HepG2 (cell line): ENCODE data around the gene FASTKD3. TPM values are rescaled to one million over a fixed set of nuclear protein-coding genes. Genes with fewer than 3 reads are reported as not detected.

Source experiments
- ATAC-seq: fragments of 200-7000 bp; cut with Tn5 transposase; 3 replicates; pipeline ENCODE4 v1.9.1; 2020; ENCODE audit warnings: mild to moderate bottlenecking, moderate library complexity
- BruUV-seq: library from RNA; stranded (reverse); fragments of 400-500 nt; replicated peaks from 2 replicates; lab custom pipeline; 2021; lab: Mats Ljungman, UMichigan
- CTCF ChIA-PET: fragments of 300-600 bp; formaldehyde crosslinking; extraction: SDS; loops from one replicate; lab custom pipeline; 2021; ENCODE audit warnings: low total read pairs, inconsistent platforms, low intra/inter-chr PET ratio; lab: Yijun Ruan, JAX
- POLR2A ChIA-PET: fragments of 350-600 bp; sonication (Branson Sonifier 250); formaldehyde crosslinking; loops from one replicate; lab custom pipeline; 2020; ENCODE audit warnings: antibody characterized with exemption, inconsistent platforms; lab: Yijun Ruan, JAX
- DNase-seq: peaks from one replicate; pipeline ENCODE4 v3.0.0-alpha.2; 2015; ENCODE audit warnings: low spot score
- FAIRE-seq: peaks from 3 replicates; lab custom pipeline; 2011; peaks lifted over from hg19 to GRCh38; lab: Jason Lieb, UNC
- H2AFZ ChIP-seq: one replicate; pipeline ENCODE4 v1.6.1; 2011; ENCODE audit warnings: low read length, inconsistent platforms
- H3K27ac ChIP-seq: fragments of 300-600 bp; 3 replicates; pipeline ENCODE4 v1.8.0; 2011; ENCODE audit warnings: mixed run types, mild to moderate bottlenecking, mixed read lengths, low read length, inconsistent platforms; ENCODE audit not compliant: insufficient read depth; ENCODE audit errors: extremely low read length
- H3K27me3 ChIP-seq, 2 experiments: fragments of 200-600 bp in 1 of 2; 2 replicates in 1 of 2; 3 replicates in 1 of 2; pipeline versions ENCODE4 v1.6.0 to v1.8.0; 2011; ENCODE audit warnings: low read length in 2 of 2, mild to moderate bottlenecking in 2 of 2, moderate library complexity in 2 of 2, inconsistent platforms in 1 of 2; ENCODE audit not compliant: insufficient read depth in 2 of 2, control insufficient read depth in 1 of 2
- H3K36me3 ChIP-seq, 2 experiments: fragments of 200-600 bp in 1 of 2; replicated peaks in 1 of 2; 2 replicates in 1 of 2; 3 replicates in 1 of 2; pipeline versions ENCODE4 v1.5.1 to v1.8.0; 2011; ENCODE audit warnings: low read length in 2 of 2, inconsistent platforms in 1 of 2; ENCODE audit not compliant: insufficient read depth in 2 of 2, control insufficient read depth in 1 of 2
- H3K4me1 ChIP-seq: 2 replicates; pipeline ENCODE4 v1.5.1; 2012; ENCODE audit warnings: low read length, inconsistent platforms; ENCODE audit not compliant: insufficient read depth
- H3K4me2 ChIP-seq: 2 replicates; pipeline ENCODE4 v1.6.0; 2011; ENCODE audit warnings: low read depth, low read length, inconsistent platforms
- H3K4me3 ChIP-seq, 3 experiments: fragments of 200-600 bp in 1 of 3; sonication (generic), shearing (Covaris generic) in 1 of 3; replicated peaks in 1 of 3; 2 replicates each; pipeline ENCODE4 v1.5.1; 2011 to 2016; ENCODE audit warnings: low read length in 3 of 3, inconsistent platforms in 2 of 3, low read depth in 2 of 3, mild to moderate bottlenecking in 2 of 3, control low read depth in 1 of 3, mixed read lengths in 1 of 3; ENCODE audit not compliant: insufficient read depth in 1 of 3
- H3K79me2 ChIP-seq: one replicate; pipeline ENCODE4 v1.6.1; 2011; ENCODE audit warnings: low read length, inconsistent platforms; ENCODE audit not compliant: insufficient read depth
- H3K9ac ChIP-seq: 2 replicates; pipeline ENCODE4 v1.6.0; 2011; ENCODE audit warnings: mild to moderate bottlenecking, low read depth, low read length, inconsistent platforms; ENCODE audit not compliant: insufficient read depth
- H3K9me3 ChIP-seq: 2 replicates; pipeline ENCODE4 v1.5.1; 2012; ENCODE audit warnings: mild to moderate bottlenecking, low read length
- H4K20me1 ChIP-seq: 2 replicates; pipeline ENCODE4 v1.6.0; 2011; ENCODE audit warnings: inconsistent platforms, mild to moderate bottlenecking, low read length, moderate library complexity; ENCODE audit not compliant: insufficient read depth
- KDM4B ChIP-seq: sonication (generic); formaldehyde crosslinking; IDR thresholded peaks from 2 replicates; pipeline ENCODE4 v1.4.0; 2020; ENCODE audit warnings: missing genetic modification reagents
- MIER2 ChIP-seq: IDR thresholded peaks from 2 replicates; pipeline ENCODE4 v1.6.1; 2016; ENCODE audit warnings: missing biosample characterization, missing genetic modification reagents
- NCOR1 ChIP-seq: fragments of 200-600 bp; sonication (generic); IDR thresholded peaks from 2 replicates; pipeline ENCODE4 v1.7.0; 2017; ENCODE audit warnings: antibody characterized with exemption, low read length, borderline replicate concordance
- NFE2L2 ChIP-seq: fragments of 150-350 bp; IDR thresholded peaks from 2 replicates; pipeline ENCODE4 v1.6.1; 2014; ENCODE audit warnings: low read length
- TBL1XR1 ChIP-seq: fragments of 150-350 bp; IDR thresholded peaks from 2 replicates; pipeline ENCODE4 v1.6.1; 2014; ENCODE audit warnings: borderline replicate concordance, low read length; ENCODE audit not compliant: partially characterized antibody
- WGBS: methylation state at CpG from one replicate; pipeline ENCODE4 v1.1.6; 2017; ENCODE audit warnings: low lambda C conversion rate; 5-methylcytosine and 5-hydroxymethylcytosine counted together
- in situ Hi-C: cut with HindIII; loops from 2 replicates; pipeline ENCODE4 v1.10.0; 2017; ENCODE audit warnings: low pct_unique_long_range_greater_than_20kb; ENCODE audit not compliant: extremely low pct_ligation_motif_present
- intact Hi-C: fragments of 100-400 bp; cut with micrococcal nuclease; formaldehyde crosslinking; loops from one replicate; pipeline ENCODE4 v1.10.0; 2022; ENCODE audit not compliant: unreplicated experiment
- polyA plus RNA-seq, 8 experiments: library from polyadenylated mRNA; depleted of rRNA in 3 of 8; stranded (reverse) in 7 of 8; unstranded in 1 of 8; fragments of >200 nt; fragmentation: Illumina TruSeq in 4 of 8; extraction: Trizol in 4 of 8; gene quantifications; 2 replicates each; pipeline versions ENCODE4 v1.2.1 to v1.2.3, GENCODE V29; 2011 to 2016; ENCODE audit warnings: low read depth in 4 of 8, missing spikeins in 1 of 8, mixed read lengths in 1 of 8; ENCODE audit not compliant: insufficient read depth in 1 of 8
- total RNA-seq, 5 experiments: library from RNA; depleted of rRNA; stranded (reverse); fragments of >200 nt; fragmentation: Illumina TruSeq; extraction: Trizol; gene quantifications; 2 replicates each; pipeline ENCODE4 v1.2.3, GENCODE V29; 2016; ENCODE audit warnings: low read depth in 1 of 5
- TF ChIP-seq, protein P1 (sequence below): sonication (generic); formaldehyde crosslinking; IDR thresholded peaks from 2 replicates; pipeline ENCODE4; 2020; ENCODE audit warnings: missing genetic modification reagents, mild to moderate bottlenecking, borderline replicate concordance

FASTKD3 gene
- total and polyA plus RNA-seq, 2 of the 13 experiments (the other 11 are each of a cell fraction or from before 2014, with no cell fraction given), result 6.9 to 17.8 TPM

- WGBS, result 86% methylated on average over 9 of the region's 9 CpGs
- H3K9me3 ChIP-seq, result no peaks in the 10 kb centered on the region
- no peak overlapping the region for H2AFZ ChIP-seq
- FAIRE-seq, result no peak
- no peak overlapping the region for H3K4me3 ChIP-seq
- no peak overlapping the region for H3K4me2 ChIP-seq
- no peak for DNase-seq
- ChIA-PET CTCF (no interaction called here), POLR2A (no interaction called here)
- H4K20me1 ChIP-seq, result no peaks in the 10 kb centered on the region
- intact Hi-C loops (loop anchor here (5.0 kb wide), 1 partner anchor 266 kb away; no protein-coding TSS in a partner anchor), in situ Hi-C loops (no loop called here)
- no peak overlapping the region for H3K9ac ChIP-seq
- H3K4me1 ChIP-seq, result no peaks in the 10 kb centered on the region
- H3K27ac ChIP-seq, result no peak overlapping the region
- TF ChIP-seq KDM4B (CRISPR knock-in tag) (no peak), TBL1XR1 (no peak), MIER2 (CRISPR knock-in tag) (no peak), NCOR1 (no peak), NFE2L2 (peak; percentile 77)
- TF ChIP-seq, protein P1, sequence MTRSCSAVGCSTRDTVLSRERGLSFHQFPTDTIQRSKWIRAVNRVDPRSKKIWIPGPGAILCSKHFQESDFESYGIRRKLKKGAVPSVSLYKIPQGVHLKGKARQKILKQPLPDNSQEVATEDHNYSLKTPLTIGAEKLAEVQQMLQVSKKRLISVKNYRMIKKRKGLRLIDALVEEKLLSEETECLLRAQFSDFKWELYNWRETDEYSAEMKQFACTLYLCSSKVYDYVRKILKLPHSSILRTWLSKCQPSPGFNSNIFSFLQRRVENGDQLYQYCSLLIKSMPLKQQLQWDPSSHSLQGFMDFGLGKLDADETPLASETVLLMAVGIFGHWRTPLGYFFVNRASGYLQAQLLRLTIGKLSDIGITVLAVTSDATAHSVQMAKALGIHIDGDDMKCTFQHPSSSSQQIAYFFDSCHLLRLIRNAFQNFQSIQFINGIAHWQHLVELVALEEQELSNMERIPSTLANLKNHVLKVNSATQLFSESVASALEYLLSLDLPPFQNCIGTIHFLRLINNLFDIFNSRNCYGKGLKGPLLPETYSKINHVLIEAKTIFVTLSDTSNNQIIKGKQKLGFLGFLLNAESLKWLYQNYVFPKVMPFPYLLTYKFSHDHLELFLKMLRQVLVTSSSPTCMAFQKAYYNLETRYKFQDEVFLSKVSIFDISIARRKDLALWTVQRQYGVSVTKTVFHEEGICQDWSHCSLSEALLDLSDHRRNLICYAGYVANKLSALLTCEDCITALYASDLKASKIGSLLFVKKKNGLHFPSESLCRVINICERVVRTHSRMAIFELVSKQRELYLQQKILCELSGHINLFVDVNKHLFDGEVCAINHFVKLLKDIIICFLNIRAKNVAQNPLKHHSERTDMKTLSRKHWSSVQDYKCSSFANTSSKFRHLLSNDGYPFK (CRISPR knock-in tag), result no peak
- no peak for ATAC-seq
- no TSS peak for BruUV-seq
- no peaks in the 10 kb centered on the region for H3K27me3 ChIP-seq
- peaks cover 8 to 23% of the 10 kb centered on the region in 2 experiments for H3K36me3 ChIP-seq
- no peaks in the 10 kb centered on the region for H3K79me2 ChIP-seq
Measured at GRCh38 chr5:7857926-7858632, 10.8 kb downstream of the FASTKD3 start.
